Tibial nerve (tissue), 4 donors: Measurements from ENCODE around the gene ENDOU. TPM values are rescaled to one million over a fixed set of nuclear protein-coding genes. Genes with fewer than 3 reads are reported as not detected.

Experiments used
- DNase-seq, 2 donors: peaks; one replicate each; pipeline ENCODE4 v3.0.0-alpha.2; 2019; ENCODE audit warnings: low spot score in 2 of 2
- H3K27ac ChIP-seq, 4 donors: fragments of 200-600 bp; sonication (generic) in 3 of 4; one replicate each; pipeline ENCODE4 v1.5.1; 2017 to 2019; ENCODE audit warnings: mild to moderate bottlenecking in 1 of 4
- H3K27me3 ChIP-seq, 2 donors: fragments of 200-600 bp; sonication (generic) in 1 of 2; one replicate each; pipeline versions ENCODE4 v1.5.1 to v1.6.0; 2017 to 2019
- H3K36me3 ChIP-seq, 3 donors: fragments of 200-600 bp; sonication (generic); one replicate each; pipeline ENCODE4 v1.5.1; 2018 to 2019
- H3K4me1 ChIP-seq, 4 donors: fragments of 200-600 bp; sonication (generic) in 3 of 4; one replicate each; pipeline ENCODE4 v1.5.1; 2017 to 2019
- H3K4me3 ChIP-seq, 4 donors: fragments of 200-600 bp; sonication (generic) in 3 of 4; one replicate each; pipeline ENCODE4 v1.5.1; 2017 to 2019; ENCODE audit warnings: mild to moderate bottlenecking in 1 of 4, moderate library complexity in 1 of 4
- H3K9me3 ChIP-seq, 4 donors: fragments of 200-600 bp; sonication (generic) in 3 of 4; one replicate each; pipeline ENCODE4 v1.5.1; 2017 to 2019
- EP300 ChIP-seq, 2 donors: sonication (generic); formaldehyde crosslinking; IDR thresholded peaks; one replicate each; pipeline ENCODE4 v1.6.1; 2017; ENCODE audit warnings: antibody characterized with exemption in 2 of 2, mild to moderate bottlenecking in 1 of 2
- POLR2A ChIP-seq, 2 donors: fragments of 450-650 bp; IDR thresholded peaks; one replicate each; pipeline ENCODE4 v1.6.1; 2017; ENCODE audit warnings: antibody characterized with exemption in 2 of 2, mild to moderate bottlenecking in 2 of 2, moderate library complexity in 2 of 2
- WGBS, 2 donors: methylation state at CpG; one replicate each; pipeline ENCODE4 v1.1.5; 2018; 5-methylcytosine and 5-hydroxymethylcytosine counted together
- total RNA-seq, 4 donors: library from RNA; depleted of rRNA; stranded (reverse); fragments of >200 nt; gene quantifications; one replicate each; pipeline ENCODE4 v1.1.0, GENCODE V29; 2016
- TF ChIP-seq, protein P1 (sequence below), 5 experiments: fragments of 200-600 bp in 3 of 5; fragments of 450-650 bp in 2 of 5; sonication (generic) in 3 of 5; IDR thresholded peaks; one replicate each; pipeline ENCODE4 v1.5.1; 2016 to 2019; ENCODE audit warnings: antibody characterized with exemption in 5 of 5, mild to moderate bottlenecking in 3 of 5, moderate library complexity in 2 of 5

Gene ENDOU
- total RNA-seq, 4 donors from 2014 or later, result 0.30 to 1.2 (median 0.42) TPM; not detected in 1

- WGBS, 2 donors, result 35 to 38% methylated on average over 5 of the region's 5 CpGs
- no peak overlapping the region for H3K4me3 ChIP-seq
- peaks cover 0 to 47% (median 22%) of the 10 kb centered on the region in 4 donors for H3K4me1 ChIP-seq
- peak overlapping the region in 3 of 4 donors; percentile 7 to 52 (median 37) for H3K27ac ChIP-seq
- TF ChIP-seq, protein P1, sequence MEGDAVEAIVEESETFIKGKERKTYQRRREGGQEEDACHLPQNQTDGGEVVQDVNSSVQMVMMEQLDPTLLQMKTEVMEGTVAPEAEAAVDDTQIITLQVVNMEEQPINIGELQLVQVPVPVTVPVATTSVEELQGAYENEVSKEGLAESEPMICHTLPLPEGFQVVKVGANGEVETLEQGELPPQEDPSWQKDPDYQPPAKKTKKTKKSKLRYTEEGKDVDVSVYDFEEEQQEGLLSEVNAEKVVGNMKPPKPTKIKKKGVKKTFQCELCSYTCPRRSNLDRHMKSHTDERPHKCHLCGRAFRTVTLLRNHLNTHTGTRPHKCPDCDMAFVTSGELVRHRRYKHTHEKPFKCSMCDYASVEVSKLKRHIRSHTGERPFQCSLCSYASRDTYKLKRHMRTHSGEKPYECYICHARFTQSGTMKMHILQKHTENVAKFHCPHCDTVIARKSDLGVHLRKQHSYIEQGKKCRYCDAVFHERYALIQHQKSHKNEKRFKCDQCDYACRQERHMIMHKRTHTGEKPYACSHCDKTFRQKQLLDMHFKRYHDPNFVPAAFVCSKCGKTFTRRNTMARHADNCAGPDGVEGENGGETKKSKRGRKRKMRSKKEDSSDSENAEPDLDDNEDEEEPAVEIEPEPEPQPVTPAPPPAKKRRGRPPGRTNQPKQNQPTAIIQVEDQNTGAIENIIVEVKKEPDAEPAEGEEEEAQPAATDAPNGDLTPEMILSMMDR (IDR thresholded peaks at IDR 0.05), result no peak
- TF ChIP-seq EP300 (IDR thresholded peaks at IDR 0.05), result no peak
- no peak for TF ChIP-seq POLR2A (IDR thresholded peaks at IDR 0.05)
- no peak for DNase-seq
- no peaks in the 10 kb centered on the region for H3K9me3 ChIP-seq
- H3K36me3 ChIP-seq, result peaks cover 0 to 7% (median 0%) of the 10 kb centered on the region in 3 donors
- H3K27me3 ChIP-seq, result no peaks in the 10 kb centered on the region
Measured at GRCh38 chr12:47714826-47715386, 10.4 kb downstream of the ENDOU start.

DNA sequence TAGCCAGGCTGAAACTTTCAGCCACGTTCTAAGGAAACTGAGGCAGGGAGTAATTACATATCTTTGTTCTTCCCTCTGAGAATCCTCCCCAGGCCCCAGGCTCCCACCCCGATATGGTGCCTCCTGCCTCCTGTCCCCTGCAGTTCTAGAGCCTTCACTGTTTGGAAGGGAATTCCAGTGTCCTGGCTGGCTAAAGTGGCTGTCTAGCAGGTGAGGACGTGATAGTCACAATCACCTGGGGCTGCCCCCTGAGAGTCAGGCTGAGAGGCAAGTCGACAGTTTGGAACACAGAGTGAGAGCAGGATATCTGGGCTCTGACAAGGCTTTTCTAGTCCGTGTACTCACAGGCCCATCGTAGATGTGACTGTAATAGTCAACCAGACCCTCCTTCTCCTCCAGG, 13.1 kb downstream of the ENDOU start:
- H3K27ac ChIP-seq, result no peak overlapping the region
- WGBS, 2 donors, result 90 to 92% methylated on average over 6 of the region's 6 CpGs
- no peak overlapping the region for H3K4me3 ChIP-seq
- no peaks in the 10 kb centered on the region for H3K36me3 ChIP-seq
- H3K27me3 ChIP-seq, result no peaks in the 10 kb centered on the region
- no peaks in the 10 kb centered on the region for H3K9me3 ChIP-seq
- no peak for DNase-seq
- TF ChIP-seq, protein P1 (IDR thresholded peaks at IDR 0.05), result no peak
- TF ChIP-seq POLR2A (IDR thresholded peaks at IDR 0.05), result no peak
- no peak for TF ChIP-seq EP300 (IDR thresholded peaks at IDR 0.05)
- peaks cover 0 to 36% (median 12%) of the 10 kb centered on the region in 4 donors for H3K4me1 ChIP-seq

DNA sequence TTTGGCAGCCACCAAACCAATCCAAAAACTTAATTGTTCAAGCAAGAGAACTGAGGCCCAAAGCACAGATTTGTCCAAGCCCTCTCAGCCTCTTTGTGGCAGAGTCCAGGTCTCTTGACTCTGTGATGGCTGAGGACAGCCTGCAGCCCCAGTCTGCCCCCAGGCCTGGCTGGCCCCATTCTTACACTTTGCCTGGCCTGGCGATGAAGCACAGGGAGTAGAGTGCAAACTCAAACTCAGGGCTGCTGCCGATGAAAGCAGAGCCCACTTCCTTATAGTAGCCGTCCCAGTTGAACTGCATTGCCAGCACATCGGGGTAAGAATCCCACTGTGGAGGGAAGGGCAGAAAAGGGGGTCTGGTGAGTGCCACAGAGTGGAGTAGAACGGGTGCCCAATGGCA, 13.8 kb downstream of the ENDOU start:
- no peaks in the 10 kb centered on the region for H3K9me3 ChIP-seq
- no peaks in the 10 kb centered on the region for H3K27me3 ChIP-seq
- no peak overlapping the region for H3K27ac ChIP-seq
- H3K4me3 ChIP-seq, result no peak overlapping the region
- DNase-seq, result no peak
- no peaks in the 10 kb centered on the region for H3K36me3 ChIP-seq
- H3K4me1 ChIP-seq, result peaks cover 0 to 34% (median 11%) of the 10 kb centered on the region in 4 donors
- 88 to 92% methylated on average over 5 of the region's 5 CpGs for WGBS, 2 donors
- TF ChIP-seq POLR2A (IDR thresholded peaks at IDR 0.05) (no peak), EP300 (IDR thresholded peaks at IDR 0.05) (no peak)
- TF ChIP-seq, protein P1 (IDR thresholded peaks at IDR 0.05), result no peak

- H3K27ac ChIP-seq, result no peak overlapping the region
- DNase-seq, result no peak
- H3K4me3 ChIP-seq, result no peak overlapping the region
- TF ChIP-seq POLR2A (IDR thresholded peaks at IDR 0.05) (no peak), EP300 (IDR thresholded peaks at IDR 0.05) (no peak)
- TF ChIP-seq, protein P1 (IDR thresholded peaks at IDR 0.05), result no peak
- no peaks in the 10 kb centered on the region for H3K36me3 ChIP-seq
- peaks cover 0 to 23% (median 7%) of the 10 kb centered on the region in 4 donors for H3K4me1 ChIP-seq
- no peaks in the 10 kb centered on the region for H3K9me3 ChIP-seq
- no peaks in the 10 kb centered on the region for H3K27me3 ChIP-seq
Measured at GRCh38 chr12:47710278-47710677, 15.0 kb downstream of the ENDOU start.

DNA sequence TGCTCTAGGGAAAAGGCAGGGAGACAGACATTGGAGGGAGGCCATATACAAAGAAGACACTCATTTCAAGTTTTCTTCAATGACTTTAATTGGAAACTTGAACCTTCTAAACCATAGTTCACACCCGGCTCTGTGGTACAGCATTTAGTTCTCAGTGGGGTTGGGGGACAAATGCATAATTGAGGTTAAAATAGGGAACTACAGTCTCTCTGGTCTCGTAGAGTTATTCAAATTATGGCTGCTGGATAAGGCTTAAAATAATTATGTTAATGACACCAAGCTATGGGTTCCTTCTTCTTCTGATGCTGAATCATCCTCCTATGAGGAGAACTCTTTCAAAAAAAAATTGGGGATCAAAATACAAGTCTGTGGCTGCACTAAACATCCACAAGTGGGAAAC, 15.6 kb downstream of the ENDOU start:
- DNase-seq, result no peak
- H3K27ac ChIP-seq, result no peak overlapping the region
- TF ChIP-seq POLR2A (IDR thresholded peaks at IDR 0.05), result no peak
- TF ChIP-seq EP300 (IDR thresholded peaks at IDR 0.05), result no peak
- TF ChIP-seq, protein P1 (IDR thresholded peaks at IDR 0.05), result no peak
- H3K36me3 ChIP-seq, result no peaks in the 10 kb centered on the region
- H3K4me3 ChIP-seq, result no peak overlapping the region
- H3K27me3 ChIP-seq, result no peaks in the 10 kb centered on the region
- peaks cover 0 to 22% (median 8%) of the 10 kb centered on the region in 4 donors for H3K4me1 ChIP-seq
- H3K9me3 ChIP-seq, result no peaks in the 10 kb centered on the region
- WGBS, 2 donors, result 59 to 63% methylated on average over 2 of the region's 2 CpGs
